Liver (tissue), 9 donors: ENCODE results near the gene SAE1. TPM values are rescaled to one million over a fixed set of nuclear protein-coding genes. Genes with fewer than 3 reads are reported as not detected.

ENCODE experiments used
- DNase-seq: peaks from one replicate; pipeline ENCODE4 v3.0.0-alpha.2; 2017; ENCODE audit warnings: low spot score
- H3K27ac ChIP-seq, 2 donors: one replicate each; pipeline ENCODE4 v1.7.0; 2013; ENCODE audit warnings: inconsistent platforms in 2 of 2, low read length in 2 of 2, control low read depth in 1 of 2, low read depth in 1 of 2, mild to moderate bottlenecking in 1 of 2
- H3K27me3 ChIP-seq, 4 donors: one replicate each; pipeline versions ENCODE4 v1.6.1 to v1.7.0; 2013; ENCODE audit warnings: low read length in 3 of 4, inconsistent platforms in 1 of 4, mild to moderate bottlenecking in 1 of 4, moderate library complexity in 1 of 4; ENCODE audit not compliant: control insufficient read depth in 4 of 4, insufficient read depth in 4 of 4
- H3K36me3 ChIP-seq, 4 donors: one replicate each; pipeline versions ENCODE4 v1.6.1 to v1.7.0; 2013; ENCODE audit warnings: low read length in 3 of 4, mild to moderate bottlenecking in 3 of 4, low read depth in 1 of 4, moderate library complexity in 1 of 4; ENCODE audit not compliant: control insufficient read depth in 4 of 4, insufficient read depth in 3 of 4
- H3K4me1 ChIP-seq, 4 donors: one replicate each; pipeline versions ENCODE4 v1.6.1 to v1.7.0; 2013; ENCODE audit warnings: low read length in 3 of 4, mild to moderate bottlenecking in 3 of 4, moderate library complexity in 1 of 4; ENCODE audit not compliant: control insufficient read depth in 4 of 4, insufficient read depth in 4 of 4
- H3K4me3 ChIP-seq, 3 donors: one replicate each; pipeline versions ENCODE4 v1.6.1 to v1.7.0; 2013; ENCODE audit warnings: low read length in 3 of 3, control low read depth in 1 of 3, low read depth in 1 of 3, mild to moderate bottlenecking in 1 of 3
- H3K9ac ChIP-seq, 2 donors: one replicate each; pipeline ENCODE4 v1.7.0; 2013; ENCODE audit warnings: low read length in 2 of 2, mild to moderate bottlenecking in 2 of 2, moderate library complexity in 2 of 2, control low read depth in 1 of 2, low read depth in 1 of 2
- H3K9me3 ChIP-seq, 4 donors: one replicate each; pipeline versions ENCODE4 v1.6.1 to v1.7.0; 2013; ENCODE audit warnings: low read length in 3 of 4; ENCODE audit not compliant: control insufficient read depth in 4 of 4
- ATF3 ChIP-seq: IDR thresholded peaks from 2 replicates; pipeline ENCODE4 v1.6.1; 2016; ENCODE audit warnings: antibody characterized with exemption
- CTCF ChIP-seq: fragments of 150-350 bp; IDR thresholded peaks from 2 replicates; pipeline ENCODE4 v1.5.1; 2017; ENCODE audit warnings: improper control_type of control experiment, low read depth, low read length; ENCODE audit not compliant: missing input control
- EGR1 ChIP-seq, 2 donors: IDR thresholded peaks; 2 replicates each; pipeline ENCODE4 v1.6.1; 2016 to 2018; ENCODE audit warnings: antibody characterized with exemption in 2 of 2, low read depth in 2 of 2
- FOXA1 ChIP-seq: IDR thresholded peaks from 2 replicates; pipeline ENCODE4 v1.6.1; 2016; ENCODE audit warnings: antibody characterized with exemption
- FOXA2 ChIP-seq: IDR thresholded peaks from 2 replicates; pipeline ENCODE4 v1.6.1; 2016; ENCODE audit warnings: antibody characterized with exemption
- GABPA ChIP-seq, 2 donors: IDR thresholded peaks in 1 of 2; conservative IDR thresholded peaks in 1 of 2; 2 replicates each; pipeline ENCODE4 v1.6.1; 2016; ENCODE audit warnings: antibody characterized with exemption in 2 of 2, mild to moderate bottlenecking in 1 of 2, moderate library complexity in 1 of 2
- HNF4A ChIP-seq, 2 donors: conservative IDR thresholded peaks; 2 replicates each; pipeline ENCODE4 v1.6.1; 2016; ENCODE audit warnings: antibody characterized with exemption in 2 of 2, mild to moderate bottlenecking in 2 of 2
- HNF4G ChIP-seq: IDR thresholded peaks from 2 replicates; pipeline ENCODE4 v1.6.1; 2016; ENCODE audit warnings: antibody characterized with exemption
- JUND ChIP-seq, 2 donors: IDR thresholded peaks; 2 replicates each; pipeline ENCODE4 v1.6.1; 2016; ENCODE audit warnings: antibody characterized with exemption in 2 of 2
- MAX ChIP-seq: IDR thresholded peaks from 2 replicates; pipeline ENCODE4 v1.6.1; 2016; ENCODE audit warnings: antibody characterized with exemption
- RAD21 ChIP-seq, 2 donors: IDR thresholded peaks; 2 replicates each; pipeline ENCODE4 v1.6.1; 2016; ENCODE audit warnings: antibody characterized with exemption in 2 of 2, mild to moderate bottlenecking in 2 of 2
- REST ChIP-seq: IDR thresholded peaks from 2 replicates; pipeline ENCODE4 v1.6.1; 2016; ENCODE audit warnings: antibody characterized with exemption, mild to moderate bottlenecking
- RXRA ChIP-seq, 2 donors: IDR thresholded peaks; 2 replicates each; pipeline ENCODE4 v1.6.1; 2017 to 2018; ENCODE audit warnings: antibody characterized with exemption in 2 of 2, mild to moderate bottlenecking in 1 of 2
- TAF1 ChIP-seq: conservative IDR thresholded peaks from 2 replicates; pipeline ENCODE4 v1.6.1; 2016; ENCODE audit warnings: antibody characterized with exemption, mild to moderate bottlenecking
- WGBS: extraction: QIAGEN DNeasy Blood & Tissue Kit; methylation state at CpG from one replicate; pipeline ENCODE4 v1.1.7; 2013; 5-methylcytosine and 5-hydroxymethylcytosine counted together
- polyA plus RNA-seq, 2 donors: library from polyadenylated mRNA; stranded (reverse) in 1 of 2; unstranded in 1 of 2; fragments of 200-250 nt in 1 of 2; fragments of >200 nt in 1 of 2; fragmentation: Nextera tagmentation in 1 of 2; extraction: Ambion mirVana in 1 of 2; gene quantifications; one replicate each; pipeline versions ENCODE4 v1.2.1 to v1.2.3, GENCODE V29; 2013 to 2015
- total RNA-seq, 2 donors: library from RNA; depleted of rRNA; stranded (reverse); fragments of >200 nt; gene quantifications; one replicate each; pipeline ENCODE4 v1.2.3, GENCODE V29; 2014
- donor health status: healthy.
- donor health status: healthy.
- donor health status: healthy.
- donor health status: healthy.
- donor health status: healthy.

SAE1 gene
- total and polyA plus RNA-seq, 4 donors, result 19.0 to 31.8 (median 27.0) TPM

GRCh38 chr19:47152632-47153031 lies 22.0 kb downstream of the SAE1 start (continued):
- TF ChIP-seq REST, result no peak
- no peak for TF ChIP-seq JUND (IDR thresholded peaks at IDR 0.05)
- no peak for TF ChIP-seq GABPA (IDR thresholded peaks at IDR 0.05 in 1 of 2, conservative IDR thresholded peaks at IDR 0.05 in 1 of 2)
- TF ChIP-seq HNF4A (conservative IDR thresholded peaks at IDR 0.05), result no peak
- TF ChIP-seq FOXA2, result no peak
- no peak for TF ChIP-seq HNF4G
- no peak for TF ChIP-seq RXRA (IDR thresholded peaks at IDR 0.05)
- TF ChIP-seq FOXA1, result no peak

- no peak overlapping the region for H3K9ac ChIP-seq
- H3K27me3 ChIP-seq, result no peaks in the 10 kb centered on the region
- H3K4me3 ChIP-seq, result no peak overlapping the region
- TF ChIP-seq GABPA (IDR thresholded peaks at IDR 0.05 in 1 of 2, conservative IDR thresholded peaks at IDR 0.05 in 1 of 2), result no peak
- no peak for TF ChIP-seq RAD21 (IDR thresholded peaks at IDR 0.05)
- peaks cover 9 to 37% (median 15%) of the 10 kb centered on the region in 4 donors for H3K36me3 ChIP-seq
- H3K9me3 ChIP-seq, result no peaks in the 10 kb centered on the region
- 74% methylated on average over 2 of the region's 2 CpGs for WGBS
- no peak overlapping the region for H3K27ac ChIP-seq
- no peak for DNase-seq
- peaks cover 2 to 7% (median 4%) of the 10 kb centered on the region in 4 donors for H3K4me1 ChIP-seq
Observed at GRCh38 chr19:47153266-47153665, 22.6 kb downstream of the SAE1 start.

- peaks cover 9 to 36% (median 15%) of the 10 kb centered on the region in 4 donors for H3K36me3 ChIP-seq
- no peaks in the 10 kb centered on the region for H3K27me3 ChIP-seq
- H3K4me1 ChIP-seq, result peaks cover 2 to 7% (median 6%) of the 10 kb centered on the region in 4 donors
- H3K27ac ChIP-seq, result no peak overlapping the region
- 87% methylated on average over 7 of the region's 7 CpGs for WGBS
- no peak overlapping the region for H3K4me3 ChIP-seq
- H3K9me3 ChIP-seq, result no peaks in the 10 kb centered on the region
- no peak for TF ChIP-seq HNF4A (conservative IDR thresholded peaks at IDR 0.05)
- no peak for TF ChIP-seq HNF4G
- TF ChIP-seq EGR1 (IDR thresholded peaks at IDR 0.05; ENCODE audit: low read depth in 2 of 2), result no peak
- no peak for TF ChIP-seq ATF3
- TF ChIP-seq GABPA (IDR thresholded peaks at IDR 0.05 in 1 of 2, conservative IDR thresholded peaks at IDR 0.05 in 1 of 2), result no peak
- TF ChIP-seq TAF1, result no peak
- no peak for TF ChIP-seq JUND (IDR thresholded peaks at IDR 0.05)
- TF ChIP-seq MAX, result no peak
- no peak for TF ChIP-seq CTCF
- no peak for TF ChIP-seq REST
- TF ChIP-seq FOXA2, result no peak
- no peak for DNase-seq
- H3K9ac ChIP-seq, result no peak overlapping the region
Observed at GRCh38 chr19:47155148-47155547, 24.5 kb downstream of the SAE1 start.
